ENCODE data around the gene SOCS4. TPM values are rescaled to one million over a fixed set of nuclear protein-coding genes. Genes with fewer than 3 reads are reported as not detected.

SOCS4 gene
- total and polyA plus RNA-seq, 2 of the 13 experiments (the other 11 are each of a cell fraction or from before 2014, with no cell fraction given) = 4.0 to 10.0 TPM

- TF ChIP-seq ZNF598 (CRISPR knock-in tag; IDR thresholded peaks at IDR 0.05; ENCODE audit: borderline replicate concordance) (no peak), PHF5A (CRISPR knock-in tag; IDR thresholded peaks at IDR 0.05; ENCODE audit: low read depth, unreplicated experiment) (peak; percentile 93), SNAPC4 (CRISPR knock-in tag; IDR thresholded peaks at IDR 0.05) (peak; percentile 85), ZFX (CRISPR knock-in tag; IDR thresholded peaks at IDR 0.05; ENCODE audit: low read depth) (peak; percentile 92), NR1H2 (CRISPR knock-in tag; IDR thresholded peaks at IDR 0.05; ENCODE audit: borderline replicate concordance, low read depth) (no peak), ATF4 (CRISPR knock-in tag; IDR thresholded peaks at IDR 0.05) (no peak), ZBTB49 (CRISPR knock-in tag; IDR thresholded peaks at IDR 0.05; ENCODE audit: borderline replicate concordance) (no peak), DPF2 (CRISPR knock-in tag; IDR thresholded peaks at IDR 0.05; ENCODE audit: borderline replicate concordance, low read depth) (peak; percentile 44; the same call in 1 of the 2 replicates), SMAD1 (CRISPR knock-in tag; IDR thresholded peaks at IDR 0.05; ENCODE audit: borderline replicate concordance, low read depth) (0 out of 2 replicates have a peak, but pooled peaks have one; percentile 60), BHLHE40 (IDR thresholded peaks at IDR 0.05; ENCODE audit: low read length) (0 out of 2 replicates have a peak, but pooled peaks have one; percentile 4), HCFC1 (IDR thresholded peaks at IDR 0.05; ENCODE audit: low read depth, low read length) (peak; percentile 56; the same call in 1 of the 2 replicates), FOXA3 (CRISPR knock-in tag; IDR thresholded peaks at IDR 0.05) (peak; percentile 68), POLR2A (IDR thresholded peaks at IDR 0.05; ENCODE audit: insufficient read depth in 1 of 2, low read depth in 2 of 2, low read length in 2 of 2) (peak; percentile 96 to 98), ZNF232 (CRISPR knock-in tag; IDR thresholded peaks at IDR 0.05; ENCODE audit: borderline replicate concordance) (peak; percentile 47; the same call in 1 of the 2 replicates)
- TF ChIP-seq, protein P1, sequence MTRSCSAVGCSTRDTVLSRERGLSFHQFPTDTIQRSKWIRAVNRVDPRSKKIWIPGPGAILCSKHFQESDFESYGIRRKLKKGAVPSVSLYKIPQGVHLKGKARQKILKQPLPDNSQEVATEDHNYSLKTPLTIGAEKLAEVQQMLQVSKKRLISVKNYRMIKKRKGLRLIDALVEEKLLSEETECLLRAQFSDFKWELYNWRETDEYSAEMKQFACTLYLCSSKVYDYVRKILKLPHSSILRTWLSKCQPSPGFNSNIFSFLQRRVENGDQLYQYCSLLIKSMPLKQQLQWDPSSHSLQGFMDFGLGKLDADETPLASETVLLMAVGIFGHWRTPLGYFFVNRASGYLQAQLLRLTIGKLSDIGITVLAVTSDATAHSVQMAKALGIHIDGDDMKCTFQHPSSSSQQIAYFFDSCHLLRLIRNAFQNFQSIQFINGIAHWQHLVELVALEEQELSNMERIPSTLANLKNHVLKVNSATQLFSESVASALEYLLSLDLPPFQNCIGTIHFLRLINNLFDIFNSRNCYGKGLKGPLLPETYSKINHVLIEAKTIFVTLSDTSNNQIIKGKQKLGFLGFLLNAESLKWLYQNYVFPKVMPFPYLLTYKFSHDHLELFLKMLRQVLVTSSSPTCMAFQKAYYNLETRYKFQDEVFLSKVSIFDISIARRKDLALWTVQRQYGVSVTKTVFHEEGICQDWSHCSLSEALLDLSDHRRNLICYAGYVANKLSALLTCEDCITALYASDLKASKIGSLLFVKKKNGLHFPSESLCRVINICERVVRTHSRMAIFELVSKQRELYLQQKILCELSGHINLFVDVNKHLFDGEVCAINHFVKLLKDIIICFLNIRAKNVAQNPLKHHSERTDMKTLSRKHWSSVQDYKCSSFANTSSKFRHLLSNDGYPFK (CRISPR knock-in tag; IDR thresholded peaks at IDR 0.05; ENCODE audit: borderline replicate concordance) = peak; percentile 57; the same call in 1 of the 2 replicates
Observed at GRCh38 chr14:55051423-55052268, 24.6 kb downstream of the SOCS4 start, which contains the start of gene MAPK1IP1L (continued).
